ENCODE data around the gene LRRC45.
"Not testable (repeated sequence)": the region's sequence is repeated elsewhere in the genome, so short reads cannot be mapped to it uniquely, and the experiment has no call there.

LRRC45 gene

GRCh38 chr17:82022981-82023446, at the start of gene LRRC45:
LRRC45 (plus strand) TSS chr17:82023305; CDS start chr17:82023644, 339 bp downstream.
- peak; percentile 98 for DNase-seq

- no peak for DNase-seq
Measured at GRCh38 chr17:81973432-81973831, 49.7 kb upstream of the LRRC45 start.

GRCh38 chr17:81976332-81977210, 46.5 kb upstream of the LRRC45 start:
- DNase-seq, result no peak

- peak; percentile 64 for DNase-seq
Measured at GRCh38 chr17:81977211-81977808, 45.8 kb upstream of the LRRC45 start, which contains the start of gene ASPSCR1. ASPSCR1 (plus strand) TSS chr17:81977629; CDS start chr17:81977647, 18 bp downstream.

GRCh38 chr17:81978524-81979298, 44.4 kb upstream of the LRRC45 start:
- DNase-seq, result no peak

- DNase-seq, result no peak
Measured at GRCh38 chr17:81980122-81980521, 43.0 kb upstream of the LRRC45 start.

- DNase-seq, result no peak
Measured at GRCh38 chr17:81980707-81981343, 42.3 kb upstream of the LRRC45 start.

- DNase-seq, result not testable (repeated sequence)
Measured at GRCh38 chr17:81981511-81981910, 41.6 kb upstream of the LRRC45 start.

- DNase-seq, result no peak
Measured at GRCh38 chr17:81983011-81983638, 40.0 kb upstream of the LRRC45 start.

GRCh38 chr17:81983639-81984373, 39.3 kb upstream of the LRRC45 start:
- DNase-seq, result no peak

- DNase-seq, result no peak
Measured at GRCh38 chr17:81984773-81985410, 38.2 kb upstream of the LRRC45 start.

- no peak for DNase-seq
Measured at GRCh38 chr17:81986606-81987005, 36.5 kb upstream of the LRRC45 start.

- no peak for DNase-seq
Measured at GRCh38 chr17:81987161-81987770, 35.8 kb upstream of the LRRC45 start.

- no peak for DNase-seq
Measured at GRCh38 chr17:81990836-81991683, 32.0 kb upstream of the LRRC45 start.

GRCh38 chr17:81991684-81992305, 31.3 kb upstream of the LRRC45 start:
- peak; percentile 47 for DNase-seq

- DNase-seq, result no peak
Measured at GRCh38 chr17:81992306-81993102, 30.6 kb upstream of the LRRC45 start.

- no peak for DNase-seq
Measured at GRCh38 chr17:81993729-81994592, 29.1 kb upstream of the LRRC45 start.

All from DMS 273 treated with DMSO at 0.1 percent for 48 hours (cell line).